Measurements from ENCODE around the gene GBP1.
A peak's percentile ranks its signal among the peaks of the same experiment; 100 is the strongest.
"Not testable (repeated sequence)": the region's sequence is repeated elsewhere in the genome, so short reads cannot be mapped to it uniquely, and the experiment has no call there.

GBP1 gene

GRCh38 chr1:89034004-89034403, 31.0 kb downstream of the GBP1 start:
- not testable (repeated sequence) for H3K9ac ChIP-seq (ENCODE audit: low read length); H3K36me3 ChIP-seq (ENCODE audit: control insufficient read depth, insufficient read depth, low read length); H3K4me3 ChIP-seq (ENCODE audit: low read length); H3K27me3 ChIP-seq (ENCODE audit: control insufficient read depth, insufficient read depth, low read length); H3K4me1 ChIP-seq (ENCODE audit: control insufficient read depth, insufficient read depth, low read length); H3K27ac ChIP-seq (ENCODE audit: low read depth, low read length)

DNA sequence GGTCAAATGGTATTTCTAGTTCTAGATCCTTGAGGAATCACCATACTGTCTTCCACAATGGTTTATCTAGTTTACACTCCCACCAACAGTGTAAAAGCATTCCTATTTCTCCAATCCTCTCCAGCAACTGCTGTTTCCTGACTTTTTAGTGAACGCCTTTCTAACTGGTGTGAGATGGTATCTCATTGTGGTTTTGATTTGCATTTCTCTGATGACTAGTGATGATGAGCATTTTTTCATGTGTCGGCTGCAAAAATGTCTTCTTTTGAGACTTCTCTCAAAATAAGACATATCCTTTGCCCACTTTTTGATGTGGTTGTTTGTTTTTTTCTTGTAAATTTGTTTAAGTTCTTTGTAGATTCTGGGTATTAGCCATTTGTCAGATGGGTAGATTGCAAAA, 36.0 kb downstream of the GBP1 start:
- H3K4me1 ChIP-seq (ENCODE audit: control insufficient read depth, insufficient read depth, low read length); H3K27me3 ChIP-seq (ENCODE audit: control insufficient read depth, insufficient read depth, low read length); H3K27ac ChIP-seq (ENCODE audit: low read depth, low read length); H3K9ac ChIP-seq (ENCODE audit: low read length); H3K36me3 ChIP-seq (ENCODE audit: control insufficient read depth, insufficient read depth, low read length); H3K4me3 ChIP-seq (ENCODE audit: low read length): not testable (repeated sequence)

GRCh38 chr1:89025928-89026327, 39.1 kb downstream of the GBP1 start:
- Histone ChIP-seq H3K27me3 (ENCODE audit: control insufficient read depth, insufficient read depth, low read length) (no peaks in the 10 kb centered on the region), H3K9ac (ENCODE audit: low read length) (no peak overlapping the region), H3K27ac (ENCODE audit: low read depth, low read length) (no peak overlapping the region), H3K4me3 (ENCODE audit: low read length) (no peak overlapping the region), H3K4me1 (ENCODE audit: control insufficient read depth, insufficient read depth, low read length) (peaks cover 3% of the 10 kb centered on the region), H3K36me3 (ENCODE audit: control insufficient read depth, insufficient read depth, low read length) (no peaks in the 10 kb centered on the region)

DNA sequence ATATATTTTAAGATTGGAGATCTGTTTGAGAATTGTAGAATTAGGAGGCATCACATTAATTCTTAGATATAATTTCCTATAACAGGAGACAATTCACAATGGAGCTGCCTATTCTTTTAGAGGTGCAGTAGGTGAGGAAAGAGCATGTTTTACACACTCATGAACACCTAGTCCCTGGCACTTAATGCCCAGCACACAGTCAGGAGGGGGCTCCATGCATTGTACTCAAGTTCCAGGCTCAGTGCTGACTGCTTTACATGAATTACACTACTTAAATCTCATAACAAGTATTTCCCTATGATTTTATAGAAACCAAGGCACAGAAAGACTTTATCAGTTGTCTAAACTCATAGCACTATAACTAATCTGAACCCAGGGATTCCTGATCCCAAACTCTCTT, 42.0 kb downstream of the GBP1 start:
- Histone ChIP-seq H3K27me3 (ENCODE audit: control insufficient read depth, insufficient read depth, low read length) (no peaks in the 10 kb centered on the region), H3K9ac (ENCODE audit: low read length) (no peak overlapping the region), H3K27ac (ENCODE audit: low read depth, low read length) (peak overlapping the region; percentile 86), H3K36me3 (ENCODE audit: control insufficient read depth, insufficient read depth, low read length) (peaks cover 5% of the 10 kb centered on the region), H3K4me1 (ENCODE audit: control insufficient read depth, insufficient read depth, low read length) (peaks cover 3% of the 10 kb centered on the region), H3K4me3 (ENCODE audit: low read length) (peak overlapping the region; percentile 32)

DNA sequence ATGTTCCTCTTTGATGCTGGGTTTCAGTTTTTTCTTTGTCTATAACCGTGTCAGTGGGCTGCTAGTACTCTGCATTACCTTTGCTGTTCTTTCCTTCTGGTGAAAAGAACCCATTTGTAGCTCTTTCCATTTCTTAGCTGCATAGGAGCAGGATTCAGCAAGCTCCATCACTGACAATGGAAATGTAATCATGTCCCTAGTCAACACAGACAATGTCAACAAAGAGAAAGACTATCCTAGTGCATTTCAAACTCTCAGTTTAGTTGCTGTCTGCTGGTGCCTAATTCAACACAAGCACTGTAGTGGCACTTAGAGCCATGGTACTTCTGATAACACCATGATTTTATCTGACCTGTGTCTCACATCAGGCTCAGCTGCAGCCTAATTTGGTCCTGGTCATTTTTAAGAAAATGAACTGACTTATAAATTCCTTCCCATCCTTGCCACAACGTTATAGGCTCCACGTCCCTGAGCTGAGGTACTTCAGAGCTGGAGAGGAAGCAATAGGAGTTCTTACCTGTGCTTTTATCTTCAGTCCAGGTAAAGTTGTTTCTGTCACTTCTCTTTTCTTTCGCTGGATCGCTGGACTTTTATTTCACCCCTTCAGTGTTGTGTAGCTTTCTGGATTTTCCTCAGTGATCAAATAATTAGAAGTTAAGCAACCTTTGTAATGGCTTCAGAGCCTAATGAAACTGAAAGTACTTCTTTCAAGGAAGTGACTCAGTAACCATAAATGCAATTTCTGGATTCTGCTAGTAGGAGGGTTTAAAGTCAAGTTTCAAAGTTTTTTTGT, 42.6 kb downstream of the GBP1 start, which contains the start of gene GBP3:
GBP3 (minus strand) TSS at position 700 of the 793 bp plus-strand sequence. CDS start 2,145 bp downstream, outside the sequence.
- H3K36me3 ChIP-seq (ENCODE audit: control insufficient read depth, insufficient read depth, low read length): peaks cover 5% of the 10 kb centered on the region
- H3K27ac ChIP-seq (ENCODE audit: low read depth, low read length): peak within 1 kb of the TSS; percentile 86
- peaks cover 3% of the 10 kb centered on the region for H3K4me1 ChIP-seq (ENCODE audit: control insufficient read depth, insufficient read depth, low read length)
- H3K9ac ChIP-seq (ENCODE audit: low read length): peak within 1 kb of the TSS; percentile 61
- H3K4me3 ChIP-seq (ENCODE audit: low read length): peak within 1 kb of the TSS; percentile 79
- no peaks in the 10 kb centered on the region for H3K27me3 ChIP-seq (ENCODE audit: control insufficient read depth, insufficient read depth, low read length)

DNA sequence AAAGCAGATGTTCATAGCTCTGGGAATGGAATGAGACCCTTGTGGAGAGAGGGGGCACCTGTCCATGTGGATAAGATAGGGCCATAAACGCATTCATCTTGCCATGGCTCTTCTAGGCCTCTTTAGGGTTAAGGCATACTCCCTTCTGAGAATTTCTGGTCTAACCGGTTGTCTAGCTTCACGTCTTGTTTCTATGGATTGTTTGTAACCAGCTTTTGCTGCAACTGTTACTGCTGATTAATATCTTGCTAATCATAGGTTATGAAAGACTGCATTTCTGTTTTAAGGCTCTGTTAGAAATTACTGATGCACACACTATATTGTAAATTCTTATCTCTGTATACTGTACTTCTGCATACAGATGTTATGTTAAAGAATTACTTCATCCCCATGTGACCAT, 46.7 kb downstream of the GBP1 start:
- peaks cover 13% of the 10 kb centered on the region for H3K36me3 ChIP-seq (ENCODE audit: control insufficient read depth, insufficient read depth, low read length)
- not testable (repeated sequence) for H3K4me3 ChIP-seq (ENCODE audit: low read length); H3K9ac ChIP-seq (ENCODE audit: low read length); H3K27me3 ChIP-seq (ENCODE audit: control insufficient read depth, insufficient read depth, low read length); H3K27ac ChIP-seq (ENCODE audit: low read depth, low read length); H3K4me1 ChIP-seq (ENCODE audit: control insufficient read depth, insufficient read depth, low read length)

DNA sequence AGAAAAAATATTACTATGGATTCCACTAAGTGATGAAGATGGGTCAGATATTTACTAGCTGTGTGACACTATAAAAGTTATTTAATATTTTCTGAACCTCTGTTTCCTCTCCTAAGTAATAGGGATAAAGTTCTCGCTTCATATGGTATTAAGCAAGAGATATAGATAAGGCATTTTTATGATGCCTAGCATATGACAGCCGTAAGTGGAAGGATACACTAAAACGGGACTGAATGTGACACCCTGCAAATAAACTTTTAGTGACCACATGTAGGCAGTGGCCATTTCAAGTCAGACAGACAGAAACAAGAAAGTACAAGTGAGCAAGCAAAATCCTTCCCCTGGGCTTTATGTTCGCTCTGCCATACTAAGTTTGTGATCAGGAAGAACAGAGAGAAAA, 56.5 kb downstream of the GBP1 start:
- no peak overlapping the region for H3K27ac ChIP-seq (ENCODE audit: low read depth, low read length)
- no peaks in the 10 kb centered on the region for H3K4me1 ChIP-seq (ENCODE audit: control insufficient read depth, insufficient read depth, low read length)
- no peak overlapping the region for H3K9ac ChIP-seq (ENCODE audit: low read length)
- H3K27me3 ChIP-seq (ENCODE audit: control insufficient read depth, insufficient read depth, low read length): no peaks in the 10 kb centered on the region
- no peak overlapping the region for H3K4me3 ChIP-seq (ENCODE audit: low read length)
- peaks cover 12% of the 10 kb centered on the region for H3K36me3 ChIP-seq (ENCODE audit: control insufficient read depth, insufficient read depth, low read length)

DNA sequence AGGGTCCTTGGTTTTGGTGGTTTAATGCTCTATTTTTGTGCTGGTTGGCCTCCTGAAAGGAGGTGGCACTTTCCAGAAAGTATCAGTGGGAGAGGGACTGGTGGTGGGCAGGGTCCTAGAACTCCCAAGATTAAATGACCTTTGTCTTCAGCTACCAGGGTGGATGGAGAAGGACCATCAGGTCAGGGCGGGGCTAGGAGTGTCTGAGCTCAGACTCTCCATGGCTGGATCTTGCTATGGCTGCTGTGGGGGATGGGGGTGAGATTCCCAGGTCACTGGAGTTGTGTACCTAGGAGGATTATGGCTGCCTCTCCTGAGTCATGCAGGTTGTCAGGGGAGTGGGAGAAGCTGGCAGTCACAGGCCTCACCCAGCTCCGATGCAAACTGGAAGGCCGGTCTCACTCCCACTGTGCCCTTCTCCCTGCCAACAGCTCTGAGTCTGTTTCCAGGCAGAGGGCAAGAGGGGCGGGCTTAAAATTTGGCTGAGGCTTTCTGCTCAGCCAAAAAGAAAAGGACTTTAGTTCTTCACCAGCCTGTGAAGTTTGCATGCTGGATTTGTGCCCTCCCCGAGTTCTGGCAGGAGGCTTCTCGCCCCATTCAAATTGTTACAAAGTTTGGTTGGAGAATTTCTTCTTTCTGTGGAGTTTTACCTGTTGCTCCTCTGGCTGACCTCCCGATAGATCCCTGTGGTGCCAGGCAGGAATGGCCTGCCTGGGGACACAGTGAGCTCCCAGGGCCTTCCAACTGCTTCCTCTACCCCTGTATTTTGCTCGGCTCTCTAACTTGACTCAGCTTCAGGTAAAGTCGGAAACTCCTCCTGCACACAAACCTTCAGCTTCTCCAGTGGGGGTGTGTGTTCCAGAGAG, 59.5 kb downstream of the GBP1 start:
- Histone ChIP-seq H3K4me3 (ENCODE audit: low read length) (no peak overlapping the region), H3K36me3 (ENCODE audit: control insufficient read depth, insufficient read depth, low read length) (peaks cover 8% of the 10 kb centered on the region), H3K27ac (ENCODE audit: low read depth, low read length) (no peak overlapping the region), H3K27me3 (ENCODE audit: control insufficient read depth, insufficient read depth, low read length) (no peaks in the 10 kb centered on the region), H3K4me1 (ENCODE audit: control insufficient read depth, insufficient read depth, low read length) (no peaks in the 10 kb centered on the region), H3K9ac (ENCODE audit: low read length) (no peak overlapping the region)
